HG02970 (cell line): ENCODE data around the gene ALDH5A1.

Source experiments
- ATAC-seq: cut with Tn5 transposase; IDR thresholded peaks from one replicate; pipeline ENCODE4 v1.9.1; 2021; ENCODE audit warnings: mild to moderate bottlenecking, moderate library complexity, moderate number of reproducible peaks; ENCODE audit not compliant: unreplicated experiment, low FRiP score

The ALDH5A1 gene

GRCh38 chr6:24564081-24564480 lies 69.3 kb downstream of the ALDH5A1 start:
- no peak for ATAC-seq

DNA sequence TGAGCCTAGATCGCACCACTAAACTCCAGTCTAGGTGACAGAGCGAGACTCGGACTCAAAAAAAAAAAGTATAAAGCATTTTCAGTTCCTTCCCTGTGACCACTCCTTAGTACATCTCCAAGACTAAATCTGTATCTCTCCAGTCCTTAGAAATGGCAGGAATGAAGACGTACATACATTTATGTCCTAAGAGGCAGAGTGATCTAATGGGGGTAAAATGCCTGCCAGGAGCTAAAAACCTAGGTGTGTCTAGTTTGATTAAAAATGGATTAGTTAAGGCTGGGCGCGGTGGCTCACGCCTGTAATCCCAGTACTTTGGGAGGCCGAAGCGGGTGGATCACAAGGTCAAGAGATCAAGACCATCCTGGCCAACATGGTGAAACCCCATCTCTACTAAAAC lies 70.4 kb downstream of the ALDH5A1 start:
- ATAC-seq, result no peak

DNA sequence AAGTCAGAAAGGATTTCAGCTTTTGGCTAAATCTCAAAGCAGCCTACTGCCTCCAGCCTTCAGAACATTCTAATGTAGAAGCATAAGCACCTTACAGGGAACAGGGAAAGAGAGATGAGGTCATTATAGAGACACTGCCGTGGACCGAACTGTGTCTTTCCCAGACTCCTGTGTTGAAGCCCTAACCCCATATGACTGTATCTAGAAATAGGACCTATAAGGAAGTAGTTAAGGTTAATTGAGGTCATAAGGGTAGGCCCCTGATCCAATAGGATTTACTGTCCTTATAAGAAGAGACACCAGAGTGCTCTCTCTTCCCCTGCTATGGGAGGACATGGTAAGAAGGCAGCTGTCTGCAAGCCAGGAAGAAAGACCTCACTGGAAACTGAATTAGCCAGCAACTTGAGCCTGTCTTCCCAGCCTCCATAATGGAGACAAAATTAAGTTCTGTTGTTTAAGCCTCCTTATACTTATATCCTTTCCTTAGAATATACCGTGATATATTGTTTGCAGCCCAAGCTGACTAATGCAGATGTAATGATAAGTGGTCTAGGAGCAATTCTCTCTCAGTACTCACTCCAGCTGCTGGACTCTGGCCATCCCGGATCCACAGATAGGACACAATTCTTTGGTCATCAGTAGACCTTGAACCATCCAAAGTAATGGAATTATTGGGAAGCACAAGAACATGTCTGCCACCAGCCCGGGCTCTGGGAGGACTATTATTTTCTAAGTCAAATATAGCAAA lies 71.4 kb downstream of the ALDH5A1 start:
- no peak for ATAC-seq

DNA sequence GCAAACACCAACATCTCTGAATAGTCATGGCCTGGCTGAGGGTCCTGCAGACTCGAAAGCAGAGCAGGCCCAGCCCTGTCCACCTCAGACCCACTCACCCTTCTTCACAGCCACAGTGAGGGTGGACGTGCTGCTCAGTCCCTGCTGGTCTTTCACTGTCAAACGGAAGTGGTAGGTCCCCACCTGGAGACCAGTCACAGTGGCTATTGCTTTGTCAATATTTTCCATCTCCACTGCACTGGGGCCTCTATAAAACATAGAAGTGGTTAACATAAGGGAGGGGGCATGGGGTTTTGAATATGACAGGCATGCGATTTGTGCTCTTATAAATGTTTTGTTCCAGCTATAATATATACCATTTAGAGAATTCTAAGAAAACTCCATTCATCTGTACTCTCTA lies 73.9 kb downstream of the ALDH5A1 start:
- no peak for ATAC-seq

GRCh38 chr6:24569811-24570210 lies 75.0 kb downstream of the ALDH5A1 start:
- ATAC-seq, result no peak

GRCh38 chr6:24571361-24571760 lies 76.6 kb downstream of the ALDH5A1 start:
- no peak for ATAC-seq

DNA sequence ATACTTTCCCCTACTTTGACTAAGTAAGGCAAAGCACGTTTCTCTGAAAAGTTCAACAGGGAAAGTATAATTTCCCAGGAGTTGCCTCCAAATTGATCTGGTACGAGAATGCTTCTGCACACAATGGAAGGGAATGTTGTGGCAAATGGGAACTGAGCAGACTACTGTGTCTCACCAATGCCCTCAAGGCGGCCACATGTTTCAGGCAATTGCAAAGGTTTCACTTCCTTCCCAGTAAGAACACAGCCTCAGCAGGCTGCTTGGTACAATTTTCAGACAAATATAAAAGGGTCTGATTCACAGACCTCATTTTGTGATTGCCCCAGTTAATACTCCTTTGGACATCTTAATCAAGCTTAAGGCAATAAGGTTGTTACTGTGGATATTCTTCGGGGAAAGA lies 80.0 kb downstream of the ALDH5A1 start:
- ATAC-seq, result no peak

- ATAC-seq, result no peak
Observed at GRCh38 chr6:24576447-24576846, 81.7 kb downstream of the ALDH5A1 start.

DNA sequence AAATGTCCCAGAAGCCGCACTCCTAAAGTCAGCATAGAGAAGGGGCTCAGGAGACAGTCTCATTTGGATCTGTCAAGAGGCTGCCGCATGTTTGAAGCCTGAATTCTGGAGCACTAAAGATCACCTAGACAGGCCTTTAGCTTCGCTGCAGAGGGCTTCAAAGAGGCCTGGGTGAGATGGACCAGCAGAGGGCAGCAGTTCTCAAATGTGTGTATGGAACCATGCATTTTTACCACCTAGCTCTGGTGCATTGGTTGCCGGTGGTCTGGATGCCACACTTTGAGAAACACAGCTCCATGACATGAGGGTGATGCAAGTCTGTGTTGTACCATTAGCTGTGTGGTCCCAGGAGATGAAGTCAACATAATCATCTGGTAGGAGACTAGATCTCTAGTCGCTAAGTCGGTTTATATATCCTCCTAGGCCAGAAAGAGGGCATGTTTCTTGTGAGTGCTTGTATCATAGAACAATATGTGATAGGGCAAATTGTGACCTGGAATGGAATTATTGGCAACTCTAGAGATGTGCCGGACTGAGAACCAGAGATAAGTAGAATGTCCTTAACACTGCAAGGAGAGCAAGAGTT lies 86.4 kb downstream of the ALDH5A1 start:
- ATAC-seq, result no peak

- no peak for ATAC-seq
Observed at GRCh38 chr6:24583463-24584381, 89.0 kb downstream of the ALDH5A1 start.

- ATAC-seq, result no peak
Observed at GRCh38 chr6:24584382-24584720, 89.6 kb downstream of the ALDH5A1 start.
